Fibroblast of skin of abdomen (primary cell): Measurements from ENCODE around the gene PIGA.
"Not testable (repeated sequence)": the region's sequence is repeated elsewhere in the genome, so short reads cannot be mapped to it uniquely, and the experiment has no call there.

Source experiments
- DNase-seq: peaks from one replicate; pipeline ENCODE4 v3.0.0-alpha.2; 2013

Gene PIGA

DNA sequence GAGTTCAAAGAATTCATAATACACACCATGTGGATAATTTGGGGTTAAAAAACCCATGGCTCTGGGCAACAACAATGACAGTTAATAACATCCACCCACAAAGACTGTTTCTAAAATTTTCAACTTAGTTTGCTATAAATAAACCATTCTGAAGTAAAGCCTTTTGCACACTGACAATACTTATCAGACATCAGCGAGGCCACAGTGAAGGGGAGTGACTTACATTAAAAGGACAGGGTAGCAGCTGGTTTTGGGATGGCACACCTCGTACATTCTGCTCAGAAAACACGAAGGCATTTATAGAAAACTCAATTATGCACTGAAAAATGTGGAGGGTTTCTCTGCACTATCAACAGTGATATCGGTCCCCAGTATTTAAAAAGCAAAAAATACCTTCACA, 15.0 kb downstream of the PIGA start:
- no peak for DNase-seq

DNA sequence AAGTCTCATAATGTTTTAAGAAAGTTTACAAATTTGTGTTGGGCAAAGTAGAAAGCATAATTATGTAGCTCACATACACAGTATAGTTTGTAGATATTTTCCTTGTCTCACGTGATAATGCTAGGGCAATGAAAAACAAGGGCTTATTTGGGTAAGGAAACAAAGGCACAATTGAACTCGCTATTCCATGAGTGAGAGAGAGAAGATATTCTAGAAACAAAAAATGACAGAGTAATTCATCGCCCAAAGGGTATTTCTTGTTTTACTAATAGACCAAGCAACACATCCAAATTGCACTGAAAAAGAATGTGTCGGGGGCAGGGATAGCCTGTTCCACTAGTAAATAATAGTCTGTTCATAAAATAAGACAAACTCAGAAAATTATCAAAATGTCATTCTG, 16.2 kb downstream of the PIGA start:
- DNase-seq: no peak

DNA sequence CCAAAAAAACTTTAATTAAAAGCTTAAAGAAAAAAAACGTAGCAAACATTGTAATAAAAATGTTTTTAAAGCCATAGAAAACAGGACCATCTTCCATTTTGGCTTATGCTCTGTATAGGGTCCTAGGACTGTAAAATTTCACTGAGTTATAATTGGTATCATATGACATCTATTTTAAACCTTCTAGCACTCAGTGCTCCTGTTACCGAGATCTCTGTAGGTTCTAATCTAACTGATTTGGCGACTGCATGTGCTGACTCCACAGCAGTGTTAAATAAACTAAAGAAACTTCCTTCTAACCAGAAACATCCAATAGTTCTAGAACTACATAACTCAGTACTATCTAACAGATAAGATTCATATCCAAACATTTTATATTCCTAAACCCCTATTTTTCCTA, 19.8 kb downstream of the PIGA start, which contains the start of gene ASB11:
ASB11 (minus strand) TSS at position 132 of the 400 bp plus-strand sequence; CDS start at position 97, 35 bp downstream.
- no peak for DNase-seq

DNA sequence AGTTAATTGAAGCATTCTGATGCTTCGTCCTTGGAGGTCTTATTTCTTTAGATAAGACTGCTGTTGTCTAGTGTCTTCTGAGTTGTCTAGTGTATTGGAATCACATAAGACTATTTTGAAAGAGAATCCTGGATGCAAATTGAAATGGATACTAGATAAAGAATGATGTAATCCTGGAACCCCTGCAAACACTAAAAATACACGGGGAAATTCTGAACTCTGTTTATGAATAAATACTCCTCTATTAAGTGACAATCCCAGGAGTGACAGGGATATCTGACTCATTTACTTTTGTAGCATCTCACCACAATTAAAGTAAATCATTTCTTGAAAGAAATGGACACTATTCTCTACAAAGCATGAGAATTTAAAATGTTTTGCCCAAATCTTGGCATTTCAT, 20.9 kb downstream of the PIGA start:
- no peak for DNase-seq

DNA sequence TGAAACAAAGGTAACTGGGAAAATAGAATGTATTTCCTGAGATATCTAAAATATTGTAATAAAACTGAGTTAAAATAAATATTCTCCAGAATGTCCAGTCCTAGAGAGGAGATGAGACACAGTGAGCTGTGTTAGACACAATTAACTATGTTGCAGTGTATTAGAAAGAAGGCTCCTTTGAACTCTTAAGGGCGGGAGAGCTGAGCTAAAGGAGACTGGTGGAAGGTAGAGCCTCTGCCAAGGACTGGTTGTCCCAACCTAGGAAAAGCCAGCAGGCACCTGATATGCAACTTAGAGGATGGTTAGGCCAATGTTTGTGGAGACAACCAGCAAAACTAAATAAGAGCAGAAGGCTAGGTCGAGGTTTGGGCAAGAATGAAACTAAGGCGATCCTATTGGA, 24.2 kb downstream of the PIGA start:
- no peak for DNase-seq

DNA sequence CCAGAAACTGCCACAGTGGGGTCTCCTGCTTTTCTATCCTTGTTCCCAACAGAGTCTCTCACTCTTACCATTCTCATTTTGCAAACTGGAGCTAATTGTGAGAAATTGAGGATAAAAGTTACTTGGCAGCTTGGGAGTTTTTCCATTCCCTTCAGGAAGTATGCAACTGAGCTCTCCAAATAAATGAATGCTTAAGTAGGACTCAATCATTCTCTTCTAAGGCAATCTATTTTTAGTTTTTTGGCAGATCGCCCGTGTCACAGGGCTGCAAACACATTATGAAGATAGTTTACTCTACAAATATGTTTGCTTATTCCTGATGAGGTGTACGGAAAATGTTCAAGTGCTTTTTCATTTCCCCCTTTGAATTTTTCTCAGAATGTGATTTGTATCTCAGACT, 25.2 kb downstream of the PIGA start:
- no peak for DNase-seq

DNA sequence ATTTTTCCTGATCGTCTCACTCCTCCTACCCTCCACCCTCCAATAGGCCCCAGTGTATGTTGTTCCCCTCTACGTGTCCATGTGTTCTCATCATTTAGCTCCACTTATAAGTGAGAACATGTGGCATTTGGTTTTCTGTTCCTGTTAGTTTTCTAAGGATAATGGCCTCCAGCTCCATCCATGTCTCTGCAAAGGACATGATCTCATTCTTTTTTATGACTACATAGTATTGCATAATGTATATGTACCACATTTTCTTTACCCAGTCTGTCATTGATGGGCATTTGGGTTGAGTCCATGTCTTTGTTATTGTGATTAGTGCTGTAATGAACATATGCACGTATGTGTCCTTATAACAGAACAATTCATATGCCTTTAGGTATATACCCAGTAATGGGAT, 29.4 kb downstream of the PIGA start:
- not testable (repeated sequence) for DNase-seq

DNA sequence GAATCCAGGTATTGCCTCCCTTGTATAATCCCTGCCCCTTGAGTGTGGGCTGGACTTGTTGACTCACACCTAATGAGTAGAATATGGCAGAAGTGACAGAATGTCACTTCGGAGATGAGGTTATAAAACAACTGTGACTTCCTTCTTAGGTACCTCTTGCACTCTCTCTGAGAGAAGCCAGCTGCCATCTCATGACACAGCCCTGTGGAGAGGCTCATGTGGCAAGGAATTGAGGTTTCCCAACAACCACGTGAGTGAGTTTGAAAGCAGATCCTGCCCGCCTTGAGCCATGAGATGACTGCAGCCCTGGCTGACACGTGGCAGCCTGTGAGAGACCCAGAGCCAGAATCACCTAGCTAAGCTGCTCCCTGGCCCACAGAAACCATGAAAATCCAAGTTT, 33.4 kb downstream of the PIGA start:
- DNase-seq: peak; percentile 13

DNA sequence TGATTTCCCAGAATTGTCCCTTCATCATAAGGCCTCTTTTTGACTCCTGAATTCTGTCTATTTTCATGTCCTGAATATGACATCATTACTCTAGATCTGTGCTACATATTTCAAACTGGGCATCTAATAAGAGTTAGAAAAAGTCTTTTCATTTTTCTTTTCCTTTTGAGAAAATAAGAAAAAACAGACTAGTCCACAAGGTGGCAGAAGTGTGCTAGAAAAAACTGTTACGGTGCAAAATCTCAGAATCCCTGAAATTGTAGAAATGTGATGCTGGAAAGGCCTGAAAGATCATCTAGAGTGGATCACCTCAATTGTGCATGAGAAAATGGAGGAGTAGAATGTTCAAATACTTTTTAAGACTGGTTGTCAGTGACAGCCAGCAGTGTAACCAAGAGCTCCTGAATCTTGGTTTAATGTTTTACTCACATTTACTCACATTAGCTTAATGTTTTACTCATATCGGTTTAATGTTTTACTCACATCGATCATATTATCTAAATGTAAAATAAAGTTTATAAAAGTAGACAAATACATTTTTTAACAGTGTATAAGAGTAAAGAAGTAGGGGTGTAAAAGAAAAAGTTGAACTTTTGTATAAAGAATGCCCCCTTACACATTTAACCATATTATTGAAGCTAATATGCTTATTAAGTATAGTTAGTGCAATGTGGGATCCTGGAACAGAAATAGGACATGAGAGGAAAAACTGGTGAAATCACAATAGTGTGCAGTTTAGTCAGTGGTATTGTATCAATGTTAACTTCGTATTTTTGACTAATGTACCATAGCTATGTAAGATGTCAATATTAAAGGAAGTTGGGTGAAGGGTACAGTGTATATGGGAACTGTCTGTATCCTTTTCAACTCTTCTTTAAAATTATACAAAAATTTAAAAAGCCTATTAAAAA, 35.1 kb downstream of the PIGA start:
- DNase-seq: peak; percentile 4

DNA sequence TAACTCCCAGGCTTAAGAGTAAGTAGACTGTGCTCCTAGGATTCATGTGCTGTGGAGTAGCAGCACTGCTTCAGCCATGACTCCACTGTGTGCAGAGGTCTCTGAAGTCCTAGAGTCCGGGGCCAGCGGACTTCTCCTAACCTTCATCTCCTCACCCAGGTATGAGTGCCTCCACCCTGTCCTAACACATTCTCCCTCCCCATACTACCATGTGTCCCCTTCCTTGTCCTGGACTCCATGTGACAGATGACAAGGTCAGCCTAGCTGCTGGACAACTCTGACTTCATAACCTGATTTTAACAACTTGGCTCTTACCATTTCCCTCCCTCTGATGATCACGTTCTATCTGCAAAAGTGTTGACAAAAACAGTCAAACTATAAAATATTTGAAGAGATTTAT, 36.5 kb downstream of the PIGA start:
- DNase-seq: no peak

DNA sequence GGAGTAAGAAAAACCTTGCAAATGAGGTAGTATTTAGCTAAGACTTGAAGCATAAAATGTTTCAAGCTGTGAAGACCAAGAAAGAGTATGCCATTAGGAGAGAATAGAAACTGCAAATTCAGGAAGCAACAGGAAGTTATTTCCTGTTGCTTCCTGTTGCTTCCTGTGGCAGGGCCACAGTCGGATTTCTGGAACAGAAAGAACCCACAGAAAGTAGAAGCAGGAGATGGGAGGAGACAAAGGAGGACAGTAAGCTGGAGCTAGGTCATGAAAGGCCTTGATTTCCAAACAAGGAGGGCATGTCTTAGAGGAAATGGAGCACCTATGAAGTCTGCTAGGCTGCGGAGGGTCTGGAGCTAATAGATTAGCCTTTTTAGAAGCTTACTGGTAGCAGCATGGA, 37.1 kb downstream of the PIGA start:
- DNase-seq: no peak

DNA sequence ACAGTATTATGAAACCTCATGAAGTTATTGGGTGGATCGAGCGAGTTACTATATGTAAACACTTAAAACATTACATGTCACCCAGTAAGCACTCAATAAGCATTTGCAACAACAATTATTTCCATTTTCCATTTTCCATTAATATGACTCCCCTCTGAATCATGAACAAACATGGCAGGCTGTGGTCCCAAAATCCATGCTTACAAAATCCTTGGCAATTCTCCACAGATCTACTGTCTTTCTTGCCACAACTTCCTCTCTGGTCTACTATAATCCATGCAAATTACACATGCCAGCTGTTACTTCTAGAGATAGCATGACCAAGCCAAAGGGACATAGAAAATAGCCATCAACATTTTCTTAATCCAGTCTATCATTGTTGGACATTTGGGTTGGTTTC, 41.9 kb downstream of the PIGA start:
- DNase-seq: no peak

DNA sequence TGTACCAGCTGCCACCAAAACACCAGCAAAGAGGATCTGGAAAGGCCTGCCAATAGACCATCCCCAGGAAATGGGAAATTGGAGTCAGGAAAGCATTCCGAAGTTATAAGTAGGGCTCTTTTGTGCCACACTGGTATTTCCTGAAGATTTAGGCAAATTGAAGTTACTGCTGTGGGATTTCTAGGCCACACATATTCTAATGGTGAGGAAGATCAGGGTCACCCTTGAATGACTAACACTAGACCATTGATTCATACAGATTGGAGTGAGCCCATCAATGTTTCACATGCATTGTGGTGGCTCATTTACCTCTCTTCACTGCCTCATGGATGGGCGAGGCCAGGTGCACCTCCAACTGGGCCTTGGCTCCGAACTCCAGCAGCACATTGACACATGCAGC, 42.5 kb downstream of the PIGA start:
- DNase-seq: peak; percentile 2

DNA sequence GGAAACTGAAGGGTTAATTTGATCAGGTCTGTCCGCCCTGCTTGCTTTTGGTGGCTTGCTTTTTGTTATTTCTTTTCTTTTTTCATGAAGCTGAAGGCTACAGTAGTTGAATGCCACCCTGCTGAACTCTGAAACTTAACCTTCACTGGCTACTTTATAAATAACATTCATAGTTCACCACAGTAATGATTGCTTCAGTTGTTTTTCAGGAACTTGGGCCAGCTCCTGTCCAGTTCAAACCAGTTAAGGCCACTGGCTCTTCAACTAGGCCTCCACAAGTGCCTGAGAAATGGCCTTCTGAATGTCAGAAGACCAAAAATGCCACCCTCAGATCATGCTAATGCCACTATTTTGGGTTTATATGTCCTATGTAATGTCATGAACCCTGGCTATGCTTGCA, 57.7 kb downstream of the PIGA start:
- no peak for DNase-seq

DNA sequence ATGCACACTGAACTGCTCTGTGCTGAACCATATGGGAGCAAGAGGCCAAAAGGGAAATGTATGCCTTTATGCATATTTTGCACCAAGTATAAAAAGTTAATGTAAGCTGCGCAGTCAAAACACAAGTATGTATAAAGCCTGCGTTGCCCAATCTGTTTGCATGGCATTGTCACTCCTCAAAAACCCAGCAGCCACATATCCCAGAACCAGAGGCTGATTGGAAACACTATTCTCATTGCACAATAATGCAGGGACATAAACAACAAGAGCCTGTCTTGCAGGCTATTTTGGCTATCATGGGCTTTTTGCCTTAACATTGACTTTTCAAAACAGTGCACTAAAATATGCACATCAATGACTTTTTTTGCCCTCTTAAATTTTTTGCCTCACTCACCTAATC, 60.4 kb downstream of the PIGA start:
- no peak for DNase-seq

DNA sequence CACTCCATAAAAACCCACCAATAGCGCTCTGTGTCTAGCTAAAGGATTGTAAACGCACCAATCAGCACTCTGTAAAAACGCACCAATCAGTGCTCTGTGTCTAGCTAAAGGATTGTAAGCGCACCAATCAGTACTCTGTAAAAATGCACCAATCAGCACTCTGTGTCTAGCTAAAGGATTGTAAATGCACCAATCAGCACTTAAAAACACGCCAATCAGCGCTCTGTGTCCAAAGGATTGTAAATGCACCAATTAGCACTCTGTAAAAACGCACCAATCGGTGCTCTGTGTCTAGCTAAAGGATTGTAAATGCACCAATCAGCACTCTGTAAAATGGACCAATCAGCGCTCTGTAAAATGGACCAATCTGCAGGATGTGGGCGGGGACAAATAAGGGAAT, 62.0 kb downstream of the PIGA start:
- not testable (repeated sequence) for DNase-seq

DNA sequence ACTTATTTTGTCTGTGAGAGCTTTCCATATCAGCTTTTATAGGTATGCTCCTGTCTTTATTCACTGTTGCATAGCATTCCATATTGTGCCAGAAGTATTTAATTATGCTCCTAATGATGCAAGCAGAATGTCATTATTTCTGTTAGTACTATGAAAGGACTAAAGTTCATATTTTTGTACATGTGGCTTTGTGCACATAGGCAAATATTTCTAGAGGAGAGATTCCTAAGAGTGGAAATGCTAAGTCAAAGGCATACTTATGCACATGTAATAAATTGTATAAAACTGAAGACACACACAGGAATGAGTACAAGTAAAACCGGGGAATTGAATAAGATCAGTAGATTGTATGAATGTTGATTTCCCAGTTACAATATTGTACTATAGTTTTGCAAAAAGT, 63.6 kb downstream of the PIGA start:
- no peak for DNase-seq

DNA sequence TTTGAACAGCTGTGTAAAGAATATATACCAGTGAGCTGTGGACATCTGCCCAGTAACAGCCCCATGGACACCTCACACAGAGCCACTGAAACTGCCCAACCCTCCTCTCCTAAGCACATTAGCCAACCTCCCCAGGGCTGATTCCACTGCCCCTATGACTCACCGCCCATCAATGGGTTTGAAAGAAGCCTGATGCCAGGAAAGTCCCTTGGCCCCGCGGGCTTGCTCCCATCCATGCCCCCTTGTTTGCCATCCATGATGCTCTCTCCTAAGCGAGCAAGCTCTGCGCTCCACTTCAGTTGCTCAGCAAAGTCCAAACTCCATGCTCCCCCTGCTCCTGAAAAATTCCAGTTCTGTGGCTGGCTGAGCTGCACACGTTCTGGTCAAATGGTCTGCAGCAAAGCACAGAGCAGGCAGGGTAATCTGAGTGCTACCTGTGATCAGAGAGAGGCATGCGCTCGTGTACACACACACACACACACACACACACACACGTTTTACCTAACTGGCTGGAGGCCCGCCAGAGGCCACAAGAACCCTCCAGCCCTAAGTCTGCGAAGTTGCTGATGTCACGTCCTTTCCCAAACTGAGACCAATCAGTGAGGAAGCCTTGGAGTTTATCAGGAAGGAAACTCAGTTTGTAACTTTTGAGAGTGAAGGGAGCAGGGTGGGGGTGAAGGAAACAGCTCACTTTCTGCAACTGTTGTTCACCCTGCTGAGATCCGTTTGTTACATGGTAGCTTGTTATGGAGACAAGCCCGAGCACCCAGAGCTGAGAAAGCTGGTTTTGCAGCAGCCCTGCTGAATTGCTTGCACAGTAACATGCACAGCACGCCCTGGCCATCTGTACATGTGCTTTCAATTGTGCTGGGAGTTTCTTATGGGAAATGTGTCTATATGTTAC, 65.5 kb downstream of the PIGA start, which contains the start of gene ASB9:
ASB9 (minus strand) TSS at position 466 of the 904 bp plus-strand sequence; CDS start at position 257, 209 bp downstream.
- peak; percentile 51 for DNase-seq
